ENCODE results near the gene ALAD. TPM values are rescaled to one million over a fixed set of nuclear protein-coding genes. Genes with fewer than 3 reads are reported as not detected.

Gene ALAD
- total RNA-seq, 4 donors from 2014 or later, result 19.1 to 52.0 (median 33.5) TPM

GRCh38 chr9:113436728-113437515 is 35.8 kb upstream of the ALAD start:
- WGBS, 2 donors, result 57 to 61% methylated on average over 3 of the region's 4 CpGs
- no peak overlapping the region for H3K27ac ChIP-seq

GRCh38 chr9:113431191-113431590 is 30.1 kb upstream of the ALAD start:
- TF ChIP-seq CTCF (IDR thresholded peaks at IDR 0.05) (no peak), POLR2A (IDR thresholded peaks at IDR 0.05) (no peak)
- H3K9me3 ChIP-seq, result no peaks in the 10 kb centered on the region
- intact Hi-C loops (cut with DNase I), result no loop called here

More at GRCh38 chr9:113436728-113437515, 35.8 kb upstream of the ALAD start:
- Histone ChIP-seq H3K4me1 (no peaks in the 10 kb centered on the region), H3K27me3 (no peaks in the 10 kb centered on the region), H3K9me3 (no peaks in the 10 kb centered on the region), H3K4me3 (no peak overlapping the region), H3K36me3 (no peaks in the 10 kb centered on the region)
- no peak for DNase-seq
- no peak for TF ChIP-seq POLR2A (IDR thresholded peaks at IDR 0.05)
- TF ChIP-seq CTCF (IDR thresholded peaks at IDR 0.05), result no peak
- intact Hi-C loops (cut with DNase I), result no loop called here

DNA sequence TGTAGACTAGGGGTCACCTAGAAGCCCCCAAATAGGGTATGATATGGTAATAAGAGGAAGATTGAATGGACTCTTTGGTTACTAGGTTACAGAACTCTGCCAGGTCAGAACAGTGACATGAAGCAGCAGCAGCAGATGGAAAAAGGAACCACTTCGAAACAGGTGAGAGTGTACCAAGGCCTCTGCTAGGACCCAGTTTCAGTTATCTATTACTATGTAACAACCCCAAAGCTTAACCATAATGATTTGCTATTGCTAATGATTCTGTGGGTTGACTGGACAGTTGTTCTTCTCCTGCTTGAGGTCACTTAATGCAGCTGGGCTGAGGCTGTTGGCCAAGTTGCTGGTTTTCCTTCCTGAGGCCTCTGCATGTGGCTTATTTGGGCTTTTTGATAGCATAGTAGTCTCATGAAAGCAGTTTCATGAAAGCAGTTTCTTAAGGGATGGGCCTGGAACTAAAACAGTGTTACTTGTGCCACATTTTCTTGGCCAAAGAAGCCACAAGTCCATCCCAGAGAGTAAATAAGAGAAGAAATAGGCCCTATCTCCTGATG is 27.1 kb upstream of the ALAD start:
- H3K4me1 ChIP-seq, result no peaks in the 10 kb centered on the region
- no peak overlapping the region for H3K27ac ChIP-seq
- DNase-seq, result no peak
- no peaks in the 10 kb centered on the region for H3K9me3 ChIP-seq
- TF ChIP-seq CTCF (IDR thresholded peaks at IDR 0.05) (no peak), POLR2A (IDR thresholded peaks at IDR 0.05) (no peak)
- intact Hi-C loops (cut with DNase I), result no loop called here
- no peaks in the 10 kb centered on the region for H3K36me3 ChIP-seq
- WGBS, 2 donors, result 73 to 94% methylated on average over 1 of the region's 1 CpG
- no peak overlapping the region for H3K4me3 ChIP-seq
- no peaks in the 10 kb centered on the region for H3K27me3 ChIP-seq

More at GRCh38 chr9:113431191-113431590, 30.1 kb upstream of the ALAD start:
- DNase-seq, result no peak
- H3K4me3 ChIP-seq, result no peak overlapping the region
- H3K27me3 ChIP-seq, result no peaks in the 10 kb centered on the region
- no peaks in the 10 kb centered on the region for H3K4me1 ChIP-seq
- no peaks in the 10 kb centered on the region for H3K36me3 ChIP-seq
- no peak overlapping the region for H3K27ac ChIP-seq

GRCh38 chr9:113427629-113428028 is 26.5 kb upstream of the ALAD start:
- H3K27me3 ChIP-seq, result no peaks in the 10 kb centered on the region
- 80 to 82% methylated on average over 2 of the region's 2 CpGs for WGBS, 2 donors
- no peak overlapping the region for H3K27ac ChIP-seq
- intact Hi-C loops (cut with DNase I), result no loop called here
- no peaks in the 10 kb centered on the region for H3K36me3 ChIP-seq
- no peak overlapping the region for H3K4me3 ChIP-seq
- H3K4me1 ChIP-seq, result no peaks in the 10 kb centered on the region
- TF ChIP-seq POLR2A (IDR thresholded peaks at IDR 0.05) (no peak), CTCF (IDR thresholded peaks at IDR 0.05) (no peak)
- H3K9me3 ChIP-seq, result no peaks in the 10 kb centered on the region
- no peak for DNase-seq

GRCh38 chr9:113426701-113427100 is 25.6 kb upstream of the ALAD start:
- no peak for DNase-seq
- WGBS, 2 donors, result 100% methylated on average over 1 of the region's 1 CpG; no CpG with 5 or more reads in 1 of the 2 donors
- TF ChIP-seq POLR2A (IDR thresholded peaks at IDR 0.05) (no peak), CTCF (IDR thresholded peaks at IDR 0.05) (no peak)
- intact Hi-C loops (cut with DNase I), result no loop called here
- H3K9me3 ChIP-seq, result no peaks in the 10 kb centered on the region
- no peak overlapping the region for H3K4me3 ChIP-seq
- H3K27me3 ChIP-seq, result no peaks in the 10 kb centered on the region
- H3K27ac ChIP-seq, result no peak overlapping the region
- H3K36me3 ChIP-seq, result no peaks in the 10 kb centered on the region
- no peaks in the 10 kb centered on the region for H3K4me1 ChIP-seq
